Measurements from ENCODE around the gene BLVRA. TPM values are rescaled to one million over a fixed set of nuclear protein-coding genes. Genes with fewer than 3 reads are reported as not detected.
A peak's percentile ranks its signal among the peaks of the same experiment; 100 is the strongest.
"Not testable (repeated sequence)": the region's sequence is repeated elsewhere in the genome, so short reads cannot be mapped to it uniquely, and the experiment has no call there.

The BLVRA gene
- total RNA-seq, 1 donor from 2014 or later: 36.1 TPM

GRCh38 chr7:43823941-43824340 is 65.5 kb downstream of the BLVRA start:
- no peak overlapping the region for H3K4me3 ChIP-seq
- intact Hi-C loops (cut with DNase I): no loop called here
- TF ChIP-seq CTCF (IDR thresholded peaks at IDR 0.05): no peak
- H3K4me1 ChIP-seq: no peaks in the 10 kb centered on the region
- H3K9me3 ChIP-seq: no peaks in the 10 kb centered on the region
- no peak overlapping the region for H3K27ac ChIP-seq
- no peaks in the 10 kb centered on the region for H3K27me3 ChIP-seq
- H3K36me3 ChIP-seq: no peaks in the 10 kb centered on the region
- no peak for DNase-seq (ENCODE audit: low spot score in 2 of 2)

GRCh38 chr7:43824513-43824912 is 66.0 kb downstream of the BLVRA start:
- H3K27ac ChIP-seq; H3K4me3 ChIP-seq; H3K27me3 ChIP-seq; DNase-seq (ENCODE audit: low spot score in 2 of 2); H3K36me3 ChIP-seq; H3K4me1 ChIP-seq; intact Hi-C loops (cut with DNase I); H3K9me3 ChIP-seq: not testable (repeated sequence)

GRCh38 chr7:43824963-43825362 is 66.5 kb downstream of the BLVRA start:
- Histone ChIP-seq H3K27ac (no peak overlapping the region), H3K36me3 (no peaks in the 10 kb centered on the region), H3K4me3 (no peak overlapping the region), H3K9me3 (no peaks in the 10 kb centered on the region), H3K4me1 (no peaks in the 10 kb centered on the region), H3K27me3 (no peaks in the 10 kb centered on the region)
- intact Hi-C loops (cut with DNase I): no loop called here
- TF ChIP-seq CTCF (IDR thresholded peaks at IDR 0.05): no peak
- no peak for DNase-seq (ENCODE audit: low spot score in 2 of 2)

GRCh38 chr7:43825391-43825808 is 66.9 kb downstream of the BLVRA start:
- intact Hi-C loops (cut with DNase I): no loop called here
- Histone ChIP-seq H3K4me1 (no peaks in the 10 kb centered on the region), H3K4me3 (no peak overlapping the region), H3K27ac (no peak overlapping the region), H3K9me3 (no peaks in the 10 kb centered on the region), H3K36me3 (no peaks in the 10 kb centered on the region), H3K27me3 (no peaks in the 10 kb centered on the region)
- no peak for TF ChIP-seq CTCF (IDR thresholded peaks at IDR 0.05)
- DNase-seq (ENCODE audit: low spot score in 2 of 2): no peak

GRCh38 chr7:43830917-43831316 is 72.4 kb downstream of the BLVRA start:
- H3K4me3 ChIP-seq; DNase-seq (ENCODE audit: low spot score in 2 of 2); H3K9me3 ChIP-seq; intact Hi-C loops (cut with DNase I); H3K36me3 ChIP-seq; H3K27me3 ChIP-seq; H3K27ac ChIP-seq; H3K4me1 ChIP-seq: not testable (repeated sequence)

GRCh38 chr7:43834463-43835251 is 76.2 kb downstream of the BLVRA start:
- Histone ChIP-seq H3K4me1 (peaks cover 0 to 3% of the 10 kb centered on the region in 2 donors), H3K9me3 (no peaks in the 10 kb centered on the region), H3K27ac (no peak overlapping the region), H3K36me3 (no peaks in the 10 kb centered on the region), H3K4me3 (peak overlapping the region in 1 of 2 donors; percentile 3), H3K27me3 (no peaks in the 10 kb centered on the region)
- no peak for DNase-seq (ENCODE audit: low spot score in 2 of 2)
- intact Hi-C loops (cut with DNase I): loop anchor here (5.0 kb wide), 3 partner anchors 77 to 132 kb away; partner anchors contain the start of genes BLVRA and COA1
- no peak for TF ChIP-seq CTCF (IDR thresholded peaks at IDR 0.05)
